B cell (primary cell): ENCODE data around the gene STX8. TPM values are rescaled to one million over a fixed set of nuclear protein-coding genes. Genes with fewer than 3 reads are reported as not detected.

Source experiments
- ATAC-seq: fragments of 200-7000 bp; cut with Tn5 transposase; one replicate; pipeline ENCODE4 v1.10.0; 2021; ENCODE audit warnings: low read depth, mild to moderate bottlenecking, moderate number of reproducible peaks, moderate library complexity
- CTCF ChIA-PET: fragments of 350-600 bp; sonication (Branson Sonifier 250); formaldehyde crosslinking; loops from one replicate; lab custom pipeline; 2021; ENCODE audit warnings: antibody characterized with exemption, inconsistent platforms; lab: Charles Lee
- POLR2A ChIA-PET: fragments of 350-600 bp; sonication (Branson Sonifier 250); formaldehyde crosslinking; loops from one replicate; lab custom pipeline; 2021; ENCODE audit warnings: antibody characterized with exemption; lab: Charles Lee
- DNase-seq: peaks from one replicate; pipeline ENCODE4 v3.0.0; 2013
- H2AFZ ChIP-seq: 2 replicates; pipeline ENCODE4 v1.6.1; 2012; ENCODE audit warnings: mild to moderate bottlenecking, low read depth, low read length; ENCODE audit not compliant: insufficient read depth, poor library complexity, severe bottlenecking
- H3K27ac ChIP-seq, 2 donors: 1 replicate in 1 of 2; 2 replicates in 1 of 2; pipeline ENCODE4 v1.5.1; 2012 to 2013; ENCODE audit warnings: low read length in 2 of 2, mild to moderate bottlenecking in 2 of 2, moderate library complexity in 1 of 2
- H3K27me3 ChIP-seq, 4 experiments: fragments of 200-600 bp in 1 of 4; sonication (generic) in 1 of 4; replicated peaks in 1 of 4; 1 replicate in 2 of 4; 2 replicates in 2 of 4; pipeline versions ENCODE4 v1.6.1 to v1.7.0; 2013 to 2016; ENCODE audit warnings: low read length in 3 of 4, mild to moderate bottlenecking in 2 of 4, mixed read lengths in 1 of 4, moderate library complexity in 1 of 4; ENCODE audit not compliant: insufficient read depth in 4 of 4, control insufficient read depth in 3 of 4; ENCODE audit errors: control extremely low read depth in 1 of 4
- H3K36me3 ChIP-seq, 2 experiments: replicated peaks in 1 of 2; 1 replicate in 1 of 2; 2 replicates in 1 of 2; pipeline versions ENCODE4 v1.6.1 to v1.7.1; 2013; ENCODE audit warnings: low read length in 1 of 2; ENCODE audit not compliant: insufficient read depth in 2 of 2, control insufficient read depth in 1 of 2; ENCODE audit errors: control extremely low read depth in 1 of 2, extremely low read depth in 1 of 2
- H3K4me1 ChIP-seq, 2 donors: fragments of 200-600 bp in 1 of 2; sonication (generic) in 1 of 2; 1 replicate in 1 of 2; 2 replicates in 1 of 2; pipeline versions ENCODE4 v1.5.1 to v1.6.1; 2013 to 2017; ENCODE audit warnings: low read length in 2 of 2; ENCODE audit not compliant: control insufficient read depth in 2 of 2, insufficient read depth in 2 of 2
- H3K4me2 ChIP-seq: replicated peaks from 2 replicates; pipeline ENCODE3; 2012; ENCODE audit warnings: mild to moderate bottlenecking, low read depth, low read length; ENCODE audit not compliant: poor library complexity, severe bottlenecking
- H3K4me3 ChIP-seq, 5 experiments: fragments of 200-600 bp in 1 of 5; sonication (generic) in 1 of 5; 1 replicate in 3 of 5; 2 replicates in 2 of 5; pipeline versions ENCODE4 v1.5.1 to v1.7.0; 2011 to 2016; ENCODE audit warnings: low read length in 4 of 5, mild to moderate bottlenecking in 4 of 5, low read depth in 2 of 5, control low read depth in 1 of 5, moderate library complexity in 1 of 5; ENCODE audit not compliant: insufficient read depth in 1 of 5; ENCODE audit errors: control extremely low read depth in 1 of 5, extremely low read depth in 1 of 5
- H3K79me2 ChIP-seq: fragments of 200-600 bp; sonication (generic); one replicate; pipeline ENCODE4 v1.6.0; 2016; ENCODE audit warnings: low read length; ENCODE audit not compliant: control insufficient read depth, insufficient read depth
- H3K9ac ChIP-seq: fragments of 200-600 bp; sonication (generic); 2 replicates; pipeline ENCODE4 v1.6.1; 2017; ENCODE audit warnings: mild to moderate bottlenecking, low read length, moderate library complexity
- H3K9me3 ChIP-seq, 3 donors: one replicate each; pipeline versions ENCODE4 v1.6.1 to v1.7.1; 2013; ENCODE audit warnings: low read length in 2 of 3; ENCODE audit not compliant: control insufficient read depth in 2 of 3, insufficient read depth in 1 of 3; ENCODE audit errors: control extremely low read depth in 1 of 3
- H4K20me1 ChIP-seq: 2 replicates; pipeline ENCODE4 v1.6.0; 2012; ENCODE audit warnings: mild to moderate bottlenecking, low read length; ENCODE audit not compliant: insufficient read depth, control insufficient read depth, poor library complexity, severe bottlenecking
- H3K27ac Mint-ChIP-seq: one replicate; pipeline ENCODE4 v1.8.0; 2021; ENCODE audit warnings: mixed read lengths
- H3K27me3 Mint-ChIP-seq: one replicate; pipeline ENCODE4 v1.8.0; 2021; ENCODE audit warnings: mixed read lengths
- H3K4me1 Mint-ChIP-seq: one replicate; pipeline ENCODE4 v1.8.0; 2021; ENCODE audit warnings: mixed read lengths
- H3K4me3 Mint-ChIP-seq: one replicate; pipeline ENCODE4 v1.8.0; 2021; ENCODE audit warnings: mixed read lengths
- H3K9me3 Mint-ChIP-seq: one replicate; pipeline ENCODE4 v1.8.0; 2022; ENCODE audit warnings: mixed read lengths; ENCODE audit not compliant: insufficient read depth
- EZH2 ChIP-seq: IDR thresholded peaks from 2 replicates; pipeline ENCODE4 v1.6.1; 2012; ENCODE audit warnings: borderline replicate concordance, low read depth, mild to moderate bottlenecking, moderate library complexity, low read length; ENCODE audit not compliant: insufficient read depth, poor library complexity, severe bottlenecking
- WGBS: methylation state at CpG from one replicate; pipeline ENCODE4 v1.1.5; 2013; ENCODE audit warnings: missing lambda C conversion rate; ENCODE audit not compliant: insufficient coverage; 5-methylcytosine and 5-hydroxymethylcytosine counted together
- intact Hi-C: fragments of 100-400 bp; cut with micrococcal nuclease; formaldehyde crosslinking; loops from one replicate; pipeline ENCODE4 v1.10.0; 2022
- polyA plus RNA-seq: library from polyadenylated mRNA; depleted of rRNA; stranded (reverse); fragments of >200 nt; gene quantifications from 2 replicates; pipeline ENCODE4 v1.2.3, GENCODE V29; 2012
- total RNA-seq, 2 donors: library from RNA; stranded (reverse); fragments of 120-200 nt in 1 of 2; gene quantifications; 1 replicate in 1 of 2; 2 replicates in 1 of 2; pipeline versions ENCODE4 v1.2.3 to v1.2.4, GENCODE V29; 2013 to 2022
- TF ChIP-seq, protein P1 (sequence below): fragments of 200-600 bp; IDR thresholded peaks from one replicate; pipeline ENCODE4 v1.8.0; 2022; ENCODE audit warnings: antibody characterized with exemption, mild to moderate bottlenecking

The STX8 gene
- total and polyA plus RNA-seq, 2 donors (not counting 1 experiment from before 2014, with no cell fraction given) = 35.8 to 61.5 TPM

DNA sequence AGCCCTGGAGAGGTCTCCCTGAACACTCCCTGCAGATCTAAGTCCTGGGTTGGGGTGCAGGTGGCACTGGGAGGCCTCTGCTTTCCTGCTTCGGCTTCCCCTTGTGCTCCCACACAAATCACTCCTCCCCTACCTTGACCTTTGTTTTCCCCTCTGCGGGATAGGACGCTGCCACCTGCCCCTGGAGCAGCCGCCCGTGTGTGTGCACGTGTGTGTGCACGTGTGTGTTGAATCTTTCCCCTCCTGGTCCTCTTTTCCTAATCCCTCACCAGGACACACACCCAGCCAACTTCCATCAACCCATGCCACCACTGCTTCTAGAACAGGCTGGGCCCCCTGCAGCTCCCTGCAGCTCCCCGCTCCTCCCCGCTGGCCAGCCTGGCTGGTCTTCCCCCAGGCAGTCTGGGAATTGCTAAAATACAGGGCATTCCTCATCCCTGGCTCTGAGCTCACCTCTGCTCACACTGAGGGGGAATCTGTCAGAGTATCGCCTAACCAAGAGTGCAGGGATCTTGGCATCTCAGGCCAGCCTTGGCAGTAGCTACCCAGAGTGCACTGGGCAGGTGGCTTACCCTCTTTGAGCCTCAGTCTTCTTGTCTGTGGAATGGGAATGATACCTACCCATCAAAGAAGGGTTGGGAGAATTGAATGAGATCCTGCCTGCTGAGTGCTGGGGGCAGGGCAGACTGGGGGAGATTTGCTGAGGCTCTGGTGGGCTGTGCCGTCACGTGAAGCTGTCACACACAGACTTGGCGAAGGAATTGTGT, 355.8 kb downstream of the STX8 start:
- Histone ChIP-seq H3K27ac (no peak overlapping the region), H3K27me3 (no peaks in the 10 kb centered on the region), H3K4me3 (no peak overlapping the region), H2AFZ (no peak overlapping the region), H3K36me3 (no peaks in the 10 kb centered on the region), H3K4me2 (no peak overlapping the region), H3K4me1 (no peaks in the 10 kb centered on the region), H3K79me2 (no peaks in the 10 kb centered on the region), H3K9me3 (peaks cover 2 to 15% (median 14%) of the 10 kb centered on the region in 3 donors), H4K20me1 (no peaks in the 10 kb centered on the region), H3K9ac (no peak overlapping the region)
- Mint-ChIP-seq H3K4me3 (no peak overlapping the region), H3K27ac (no peak overlapping the region), H3K4me1 (no peaks in the 10 kb centered on the region), H3K9me3 (peaks cover 8% of the 10 kb centered on the region), H3K27me3 (peaks cover 3% of the 10 kb centered on the region)
- intact Hi-C loops = no loop called here
- POLR2A ChIA-PET = no interaction called here
- no peak for TF ChIP-seq EZH2
- TF ChIP-seq, protein P1, sequence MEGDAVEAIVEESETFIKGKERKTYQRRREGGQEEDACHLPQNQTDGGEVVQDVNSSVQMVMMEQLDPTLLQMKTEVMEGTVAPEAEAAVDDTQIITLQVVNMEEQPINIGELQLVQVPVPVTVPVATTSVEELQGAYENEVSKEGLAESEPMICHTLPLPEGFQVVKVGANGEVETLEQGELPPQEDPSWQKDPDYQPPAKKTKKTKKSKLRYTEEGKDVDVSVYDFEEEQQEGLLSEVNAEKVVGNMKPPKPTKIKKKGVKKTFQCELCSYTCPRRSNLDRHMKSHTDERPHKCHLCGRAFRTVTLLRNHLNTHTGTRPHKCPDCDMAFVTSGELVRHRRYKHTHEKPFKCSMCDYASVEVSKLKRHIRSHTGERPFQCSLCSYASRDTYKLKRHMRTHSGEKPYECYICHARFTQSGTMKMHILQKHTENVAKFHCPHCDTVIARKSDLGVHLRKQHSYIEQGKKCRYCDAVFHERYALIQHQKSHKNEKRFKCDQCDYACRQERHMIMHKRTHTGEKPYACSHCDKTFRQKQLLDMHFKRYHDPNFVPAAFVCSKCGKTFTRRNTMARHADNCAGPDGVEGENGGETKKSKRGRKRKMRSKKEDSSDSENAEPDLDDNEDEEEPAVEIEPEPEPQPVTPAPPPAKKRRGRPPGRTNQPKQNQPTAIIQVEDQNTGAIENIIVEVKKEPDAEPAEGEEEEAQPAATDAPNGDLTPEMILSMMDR = no peak
- DNase-seq (no peak), ATAC-seq (no peak)
- 93% methylated on average over 13 of the region's 13 CpGs for WGBS
- CTCF ChIA-PET = no interaction called here

DNA sequence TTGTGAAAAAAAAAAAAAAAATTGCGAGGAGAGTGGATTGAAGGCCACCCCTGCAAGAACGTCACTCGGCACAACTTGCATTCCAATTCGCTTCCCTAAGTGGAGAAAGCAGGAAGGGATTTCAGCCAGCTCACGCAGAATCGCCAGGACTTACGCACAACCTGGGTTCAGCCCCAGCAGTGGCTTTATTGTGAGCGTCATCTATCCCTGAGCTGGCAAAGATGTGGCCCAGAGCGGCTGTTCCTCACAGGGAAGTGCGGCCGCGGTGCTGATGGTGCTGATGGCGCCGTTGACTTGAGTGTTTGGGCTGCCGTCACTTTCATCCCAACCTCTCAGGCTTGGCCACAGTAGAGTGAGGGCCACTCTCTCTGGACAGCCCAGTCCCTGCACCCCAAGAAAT, 356.7 kb downstream of the STX8 start:
- 99% methylated on average over 15 of the region's 15 CpGs for WGBS
- Histone ChIP-seq H3K27ac (no peak overlapping the region), H3K4me1 (no peaks in the 10 kb centered on the region), H4K20me1 (no peaks in the 10 kb centered on the region), H3K9me3 (peaks cover 2 to 19% (median 15%) of the 10 kb centered on the region in 3 donors), H2AFZ (no peak overlapping the region), H3K36me3 (no peaks in the 10 kb centered on the region), H3K79me2 (no peaks in the 10 kb centered on the region), H3K4me3 (no peak overlapping the region), H3K27me3 (no peaks in the 10 kb centered on the region), H3K9ac (no peak overlapping the region), H3K4me2 (no peak overlapping the region)
- ATAC-seq = no peak
- TF ChIP-seq, protein P1 = no peak
- no peak for TF ChIP-seq EZH2
- POLR2A ChIA-PET = no interaction called here
- peaks cover 8% of the 10 kb centered on the region for H3K9me3 Mint-ChIP-seq
- no peak for DNase-seq
- intact Hi-C loops = no loop called here
- no peak overlapping the region for H3K27ac Mint-ChIP-seq
- no peak overlapping the region for H3K4me3 Mint-ChIP-seq
- H3K4me1 Mint-ChIP-seq = no peaks in the 10 kb centered on the region
- H3K27me3 Mint-ChIP-seq = peaks cover 3% of the 10 kb centered on the region
- CTCF ChIA-PET = no interaction called here
